ENCODE measurements around the gene LAG3.

LAG3 gene

DNA sequence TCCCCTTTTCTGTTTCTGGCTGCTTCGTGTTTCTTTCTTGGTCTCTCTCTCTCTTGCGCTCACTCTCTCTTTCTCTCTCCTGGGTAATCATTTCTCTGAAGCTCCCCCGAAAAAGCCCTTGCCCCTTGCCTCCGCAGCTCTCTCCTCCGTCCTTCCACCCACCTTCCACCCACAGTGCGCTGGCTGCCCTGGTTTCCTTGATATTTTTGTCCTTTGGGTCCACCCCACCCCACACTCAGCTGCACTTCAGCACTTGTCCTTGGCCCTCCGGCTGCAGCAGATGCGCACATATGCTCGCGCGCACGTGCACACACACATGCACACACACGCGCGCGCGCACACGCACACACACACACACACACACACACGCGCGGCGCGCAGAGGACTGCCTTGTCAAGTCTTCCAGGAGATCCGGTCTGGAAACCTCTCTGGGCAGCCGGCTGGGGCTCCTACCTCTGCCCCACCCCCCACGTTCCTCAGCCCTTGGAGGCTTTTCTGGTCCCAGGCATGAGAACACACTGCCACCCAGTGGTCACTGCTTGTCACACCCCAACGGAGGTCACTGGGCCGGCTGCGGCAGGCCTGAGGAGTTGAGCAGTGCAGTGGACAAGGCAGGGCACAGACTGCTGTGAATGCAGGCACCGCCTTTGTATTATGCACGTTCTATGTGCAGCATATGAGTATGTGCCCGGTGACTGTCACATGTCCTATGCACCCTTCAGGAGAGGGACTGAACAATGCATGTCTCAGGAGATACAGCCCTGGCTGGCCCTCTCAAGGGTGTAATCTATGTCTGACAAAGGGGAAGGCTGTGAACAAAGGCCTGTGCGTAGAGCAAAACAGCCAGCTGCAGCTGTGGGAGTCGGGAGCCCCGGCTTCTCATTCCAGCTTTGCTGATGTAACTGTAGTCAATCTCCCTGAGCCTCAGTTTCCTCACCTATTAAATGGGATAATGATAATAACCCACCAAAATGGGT lies 6.5 kb downstream of the LAG3 start:
- H2BK12ac ChIP-seq (ENCODE audit: low read length in 2 of 2), result peak overlapping the region in 1 of 2 experiments; percentile 40
- no peak overlapping the region for H2BK5ac ChIP-seq (ENCODE audit: low read depth, low read length, poor library complexity, severe bottlenecking)
- peak overlapping the region; percentile 42 for H4K8ac ChIP-seq (ENCODE audit: low read length)
- peak overlapping the region in 1 of 2 experiments; percentile 19 for H3K23ac ChIP-seq (ENCODE audit: low read length in 2 of 2)
- peak overlapping the region; percentile 59 to 78 for H3K4me3 ChIP-seq (ENCODE audit: insufficient read depth in 1 of 2, low read depth in 1 of 2, low read length in 2 of 2)
- H2AFZ ChIP-seq (ENCODE audit: low read depth, low read length), result peak overlapping the region; percentile 70
- peak overlapping the region in 1 of 2 experiments; percentile 65 for H3K4ac ChIP-seq (ENCODE audit: low read depth in 1 of 2, low read length in 2 of 2)
- peaks cover 19 to 23% of the 10 kb centered on the region in 2 experiments for H3K27me3 ChIP-seq (ENCODE audit: control insufficient read depth in 1 of 2, insufficient read depth in 1 of 2, low read length in 2 of 2)
- peak overlapping the region in 1 of 2 experiments; percentile 84 for H3K14ac ChIP-seq (ENCODE audit: low read length in 2 of 2)
- H3K4me1 ChIP-seq (ENCODE audit: control insufficient read depth, insufficient read depth, low read depth, low read length), result peaks cover 12% of the 10 kb centered on the region
- peak overlapping the region; percentile 93 for H3K4me2 ChIP-seq (ENCODE audit: low read length, poor library complexity, severe bottlenecking)
- WGBS, result 7% methylated on average over 35 of the region's 35 CpGs
- H4K91ac ChIP-seq (ENCODE audit: low read length), result no peak overlapping the region
- H3K9ac ChIP-seq (ENCODE audit: low read length), result peak overlapping the region; percentile 78
- H2BK120ac ChIP-seq (ENCODE audit: low read depth, low read length), result no peak overlapping the region
- H3K27ac ChIP-seq (ENCODE audit: low read length, poor library complexity, severe bottlenecking), result peak overlapping the region; percentile 17
- DNase-seq, result peak; percentile 93
- H2AK5ac ChIP-seq (ENCODE audit: low read length, severe bottlenecking), result no peak overlapping the region
- no peak overlapping the region for H2BK15ac ChIP-seq (ENCODE audit: low read depth, poor library complexity, severe bottlenecking)
- peaks cover 0 to 11% of the 10 kb centered on the region in 2 experiments for H3K36me3 ChIP-seq (ENCODE audit: control insufficient read depth in 1 of 2, insufficient read depth in 2 of 2, low read depth in 1 of 2, low read length in 2 of 2)
- no peaks in the 10 kb centered on the region for H3K79me1 ChIP-seq (replicated peaks; ENCODE audit: low read length, poor library complexity, severe bottlenecking)
- peak overlapping the region; percentile 59 to 90 for H3K18ac ChIP-seq (ENCODE audit: low read depth in 1 of 2, low read length in 2 of 2)
- no peaks in the 10 kb centered on the region for H3K9me3 ChIP-seq (ENCODE audit: control insufficient read depth, low read length)

- peak overlapping the region; percentile 66 for H4K8ac ChIP-seq (ENCODE audit: low read length)
- no peak overlapping the region for H4K91ac ChIP-seq (ENCODE audit: low read length)
- no peak overlapping the region for H3K4me3 ChIP-seq (ENCODE audit: insufficient read depth in 1 of 2, low read depth in 1 of 2, low read length in 2 of 2)
- no peak overlapping the region for H2BK5ac ChIP-seq (ENCODE audit: low read depth, low read length, poor library complexity, severe bottlenecking)
- H3K4ac ChIP-seq (ENCODE audit: low read depth in 1 of 2, low read length in 2 of 2), result peak overlapping the region in 1 of 2 experiments; percentile 26
- peaks cover 0 to 6% of the 10 kb centered on the region in 2 experiments for H3K36me3 ChIP-seq (ENCODE audit: control insufficient read depth in 1 of 2, insufficient read depth in 2 of 2, low read depth in 1 of 2, low read length in 2 of 2)
- H3K4me2 ChIP-seq (ENCODE audit: low read length, poor library complexity, severe bottlenecking), result no peak overlapping the region
- H2AK5ac ChIP-seq (ENCODE audit: low read length, severe bottlenecking), result no peak overlapping the region
- whole genome bisulfite sequencing, result 84% methylated on average over 6 of the region's 6 CpGs
- H2BK12ac ChIP-seq (ENCODE audit: low read length in 2 of 2), result no peak overlapping the region
- H3K4me1 ChIP-seq (ENCODE audit: control insufficient read depth, insufficient read depth, low read depth, low read length), result peaks cover 10% of the 10 kb centered on the region
- no peak overlapping the region for H3K14ac ChIP-seq (ENCODE audit: low read length in 2 of 2)
- no peaks in the 10 kb centered on the region for H3K79me1 ChIP-seq (replicated peaks; ENCODE audit: low read length, poor library complexity, severe bottlenecking)
- H3K27ac ChIP-seq (ENCODE audit: low read length, poor library complexity, severe bottlenecking), result no peak overlapping the region
- H2BK120ac ChIP-seq (ENCODE audit: low read depth, low read length), result no peak overlapping the region
- peak overlapping the region; percentile 21 for H3K9ac ChIP-seq (ENCODE audit: low read length)
- H2BK15ac ChIP-seq (ENCODE audit: low read depth, poor library complexity, severe bottlenecking), result peak overlapping the region; percentile 52
- no peak overlapping the region for H3K18ac ChIP-seq (ENCODE audit: low read depth in 1 of 2, low read length in 2 of 2)
- H3K27me3 ChIP-seq (ENCODE audit: control insufficient read depth in 1 of 2, insufficient read depth in 1 of 2, low read length in 2 of 2), result peaks cover 9 to 17% of the 10 kb centered on the region in 2 experiments
- no peaks in the 10 kb centered on the region for H3K9me3 ChIP-seq (ENCODE audit: control insufficient read depth, low read length)
- no peak overlapping the region for H2AFZ ChIP-seq (ENCODE audit: low read depth, low read length)
- no peak for DNase-seq
- no peak overlapping the region for H3K23ac ChIP-seq (ENCODE audit: low read length in 2 of 2)
Measured at GRCh38 chr12:6779708-6780432, 7.5 kb downstream of the LAG3 start.

- Histone ChIP-seq H2BK15ac (ENCODE audit: low read depth, poor library complexity, severe bottlenecking) (no peak overlapping the region), H3K36me3 (ENCODE audit: control insufficient read depth in 1 of 2, insufficient read depth in 2 of 2, low read depth in 1 of 2, low read length in 2 of 2) (no peaks in the 10 kb centered on the region), H4K91ac (ENCODE audit: low read length) (no peak overlapping the region), H3K4me1 (ENCODE audit: control insufficient read depth, insufficient read depth, low read depth, low read length) (peaks cover 10% of the 10 kb centered on the region), H3K4me3 (ENCODE audit: insufficient read depth in 1 of 2, low read depth in 1 of 2, low read length in 2 of 2) (no peak overlapping the region), H3K18ac (ENCODE audit: low read depth in 1 of 2, low read length in 2 of 2) (no peak overlapping the region), H3K79me1 (replicated peaks; ENCODE audit: low read length, poor library complexity, severe bottlenecking) (no peaks in the 10 kb centered on the region), H2BK120ac (ENCODE audit: low read depth, low read length) (no peak overlapping the region), H2AFZ (ENCODE audit: low read depth, low read length) (no peak overlapping the region), H3K4ac (ENCODE audit: low read depth in 1 of 2, low read length in 2 of 2) (no peak overlapping the region), H3K9ac (ENCODE audit: low read length) (no peak overlapping the region), H3K27me3 (ENCODE audit: control insufficient read depth in 1 of 2, insufficient read depth in 1 of 2, low read length in 2 of 2) (peaks cover 8 to 10% of the 10 kb centered on the region in 2 experiments), H3K14ac (ENCODE audit: low read length in 2 of 2) (no peak overlapping the region), H3K27ac (ENCODE audit: low read length, poor library complexity, severe bottlenecking) (no peak overlapping the region), H2BK12ac (ENCODE audit: low read length in 2 of 2) (no peak overlapping the region), H3K23ac (ENCODE audit: low read length in 2 of 2) (no peak overlapping the region), H2AK5ac (ENCODE audit: low read length, severe bottlenecking) (no peak overlapping the region), H3K9me3 (ENCODE audit: control insufficient read depth, low read length) (no peaks in the 10 kb centered on the region), H4K8ac (ENCODE audit: low read length) (no peak overlapping the region), H3K4me2 (ENCODE audit: low read length, poor library complexity, severe bottlenecking) (no peak overlapping the region), H2BK5ac (ENCODE audit: low read depth, low read length, poor library complexity, severe bottlenecking) (no peak overlapping the region)
- no peak for DNase-seq
- WGBS, result 80% methylated on average over 3 of the region's 6 CpGs
Measured at GRCh38 chr12:6780573-6780972, 8.3 kb downstream of the LAG3 start.

GRCh38 chr12:6782119-6782518 lies 9.8 kb downstream of the LAG3 start:
- H3K4me2 ChIP-seq (ENCODE audit: low read length, poor library complexity, severe bottlenecking), result no peak overlapping the region
- H3K23ac ChIP-seq (ENCODE audit: low read length in 2 of 2), result no peak overlapping the region
- H4K8ac ChIP-seq (ENCODE audit: low read length), result no peak overlapping the region
- no peak overlapping the region for H2BK15ac ChIP-seq (ENCODE audit: low read depth, poor library complexity, severe bottlenecking)
- no peak overlapping the region for H3K14ac ChIP-seq (ENCODE audit: low read length in 2 of 2)
- H3K9me3 ChIP-seq (ENCODE audit: control insufficient read depth, low read length), result no peaks in the 10 kb centered on the region
- no peaks in the 10 kb centered on the region for H3K36me3 ChIP-seq (ENCODE audit: control insufficient read depth in 1 of 2, insufficient read depth in 2 of 2, low read depth in 1 of 2, low read length in 2 of 2)
- no peaks in the 10 kb centered on the region for H3K79me1 ChIP-seq (replicated peaks; ENCODE audit: low read length, poor library complexity, severe bottlenecking)
- H3K4me3 ChIP-seq (ENCODE audit: insufficient read depth in 1 of 2, low read depth in 1 of 2, low read length in 2 of 2), result no peak overlapping the region
- no peak for DNase-seq
- no peak overlapping the region for H2AFZ ChIP-seq (ENCODE audit: low read depth, low read length)
- no peak overlapping the region for H2BK12ac ChIP-seq (ENCODE audit: low read length in 2 of 2)
- 62% methylated on average over 4 of the region's 6 CpGs for WGBS
- H4K91ac ChIP-seq (ENCODE audit: low read length), result no peak overlapping the region
- H3K18ac ChIP-seq (ENCODE audit: low read depth in 1 of 2, low read length in 2 of 2), result no peak overlapping the region
- H3K4me1 ChIP-seq (ENCODE audit: control insufficient read depth, insufficient read depth, low read depth, low read length), result peaks cover 10% of the 10 kb centered on the region
- H3K4ac ChIP-seq (ENCODE audit: low read depth in 1 of 2, low read length in 2 of 2), result no peak overlapping the region
- peaks cover 7 to 9% of the 10 kb centered on the region in 2 experiments for H3K27me3 ChIP-seq (ENCODE audit: control insufficient read depth in 1 of 2, insufficient read depth in 1 of 2, low read length in 2 of 2)
- H2BK5ac ChIP-seq (ENCODE audit: low read depth, low read length, poor library complexity, severe bottlenecking), result no peak overlapping the region
- H3K9ac ChIP-seq (ENCODE audit: low read length), result peak overlapping the region; percentile 15
- no peak overlapping the region for H3K27ac ChIP-seq (ENCODE audit: low read length, poor library complexity, severe bottlenecking)
- no peak overlapping the region for H2BK120ac ChIP-seq (ENCODE audit: low read depth, low read length)
- no peak overlapping the region for H2AK5ac ChIP-seq (ENCODE audit: low read length, severe bottlenecking)
